ENCODE data around the gene MEGF10. TPM values are rescaled to one million over a fixed set of nuclear protein-coding genes. Genes with fewer than 3 reads are reported as not detected.

The MEGF10 gene
- total RNA-seq, 2 experiments from 2014 or later, result not detected

GRCh38 chr5:127440831-127441230, 150.2 kb downstream of the MEGF10 start:
- no peaks in the 10 kb centered on the region for H3K9me3 Mint-ChIP-seq (ENCODE audit: insufficient read depth)
- peaks cover 8% of the 10 kb centered on the region for H3K27me3 Mint-ChIP-seq (ENCODE audit: low read depth)
- ChIA-PET POLR2A (no interaction called here), CTCF (no interaction called here)
- no peak for DNase-seq
- no peak overlapping the region for H3K27ac Mint-ChIP-seq
- H3K4me1 Mint-ChIP-seq (ENCODE audit: low read depth), result no peaks in the 10 kb centered on the region
- no peak overlapping the region for H3K4me3 Mint-ChIP-seq
- ATAC-seq, result no peak
- no peaks in the 10 kb centered on the region for H3K36me3 Mint-ChIP-seq (ENCODE audit: low read depth)

- DNase-seq, result no peak
- Mint-ChIP-seq H3K27ac (no peak overlapping the region), H3K27me3 (ENCODE audit: low read depth) (peaks cover 5% of the 10 kb centered on the region), H3K4me1 (ENCODE audit: low read depth) (no peaks in the 10 kb centered on the region), H3K9me3 (ENCODE audit: insufficient read depth) (no peaks in the 10 kb centered on the region), H3K36me3 (ENCODE audit: low read depth) (no peaks in the 10 kb centered on the region), H3K4me3 (no peak overlapping the region)
- ChIA-PET CTCF (no interaction called here), POLR2A (no interaction called here)
- no peak for ATAC-seq
These were observed 151.3 kb downstream of the MEGF10 start for GRCh38 chr5:127441799-127442484.

DNA sequence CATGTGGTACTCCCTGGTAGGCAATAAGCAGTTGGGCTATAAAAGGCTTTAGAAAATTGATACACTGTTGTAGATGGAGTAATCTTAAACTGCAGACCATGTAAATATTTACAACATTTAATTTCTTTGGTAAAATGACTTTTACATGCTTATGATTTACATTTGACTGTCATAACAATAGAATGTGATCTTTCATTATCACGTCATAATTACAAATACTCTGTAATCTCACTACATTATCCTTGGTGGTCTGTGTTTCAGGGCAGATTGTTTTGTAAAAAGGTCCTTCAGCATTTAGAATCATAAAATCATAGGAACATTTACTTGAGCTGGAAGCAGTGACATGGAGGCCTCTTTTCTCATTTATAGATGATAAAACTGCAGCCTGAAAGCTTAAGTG, 153.6 kb downstream of the MEGF10 start:
- Mint-ChIP-seq H3K4me1 (ENCODE audit: low read depth) (no peaks in the 10 kb centered on the region), H3K27me3 (ENCODE audit: low read depth) (peaks cover 5% of the 10 kb centered on the region), H3K27ac (no peak overlapping the region), H3K4me3 (no peak overlapping the region), H3K36me3 (ENCODE audit: low read depth) (no peaks in the 10 kb centered on the region), H3K9me3 (ENCODE audit: insufficient read depth) (no peaks in the 10 kb centered on the region)
- ChIA-PET POLR2A (no interaction called here), CTCF (interaction anchor here (1.1 kb wide), 1 partner anchor 35 kb away, joined by 3 read pairs; no protein-coding TSS in a partner anchor)
- DNase-seq, result no peak
- ATAC-seq, result no peak

DNA sequence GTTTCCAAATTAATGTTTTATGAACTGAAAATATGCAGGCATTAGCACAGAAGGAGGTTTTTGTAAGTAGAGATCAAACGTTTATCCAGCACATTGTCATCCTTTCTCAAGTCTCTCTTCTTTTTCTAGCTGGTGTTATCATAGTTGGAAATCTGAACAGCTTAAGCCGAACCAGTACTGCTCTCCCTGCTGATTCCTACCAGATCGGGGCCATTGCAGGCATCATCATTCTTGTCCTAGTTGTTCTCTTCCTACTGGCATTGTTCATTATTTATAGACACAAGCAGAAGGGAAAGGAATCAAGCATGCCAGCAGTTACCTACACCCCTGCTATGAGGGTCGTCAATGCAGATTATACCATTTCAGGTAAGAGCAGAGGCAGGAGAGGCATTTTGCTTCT, 154.7 kb downstream of the MEGF10 start:
- H3K27me3 Mint-ChIP-seq (ENCODE audit: low read depth), result peaks cover 5% of the 10 kb centered on the region
- no peaks in the 10 kb centered on the region for H3K36me3 Mint-ChIP-seq (ENCODE audit: low read depth)
- ChIA-PET CTCF (no interaction called here), POLR2A (no interaction called here)
- DNase-seq, result no peak
- H3K4me1 Mint-ChIP-seq (ENCODE audit: low read depth), result no peaks in the 10 kb centered on the region
- no peak overlapping the region for H3K27ac Mint-ChIP-seq
- no peak for ATAC-seq
- no peaks in the 10 kb centered on the region for H3K9me3 Mint-ChIP-seq (ENCODE audit: insufficient read depth)
- H3K4me3 Mint-ChIP-seq, result no peak overlapping the region

GRCh38 chr5:127446626-127447025, 156.0 kb downstream of the MEGF10 start:
- no peaks in the 10 kb centered on the region for H3K9me3 Mint-ChIP-seq (ENCODE audit: insufficient read depth)
- ChIA-PET POLR2A (no interaction called here), CTCF (no interaction called here)
- DNase-seq, result no peak
- no peaks in the 10 kb centered on the region for H3K36me3 Mint-ChIP-seq (ENCODE audit: low read depth)
- H3K4me3 Mint-ChIP-seq, result no peak overlapping the region
- H3K27ac Mint-ChIP-seq, result no peak overlapping the region
- ATAC-seq, result no peak
- no peaks in the 10 kb centered on the region for H3K4me1 Mint-ChIP-seq (ENCODE audit: low read depth)
- peaks cover 6% of the 10 kb centered on the region for H3K27me3 Mint-ChIP-seq (ENCODE audit: low read depth)

DNA sequence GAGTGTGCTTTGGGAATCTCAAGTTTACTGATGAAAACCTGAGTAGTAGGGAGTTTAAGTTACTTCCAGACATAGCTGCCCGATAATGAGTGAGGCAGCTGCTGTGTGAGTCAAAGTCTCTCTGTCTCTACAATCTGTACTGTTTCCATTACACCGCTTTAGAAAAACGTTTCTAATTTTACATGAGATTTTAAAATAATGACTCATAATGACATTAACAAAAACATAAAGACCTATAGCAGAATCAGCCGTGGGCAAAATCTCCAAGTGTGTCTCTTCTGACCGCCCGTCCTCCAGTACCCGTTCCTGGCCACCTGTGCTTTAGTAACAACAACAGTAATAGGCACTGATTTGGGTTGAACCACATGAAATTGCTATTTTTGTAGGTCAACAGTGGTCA, 157.2 kb downstream of the MEGF10 start:
- H3K27me3 Mint-ChIP-seq (ENCODE audit: low read depth), result peaks cover 10% of the 10 kb centered on the region
- ChIA-PET CTCF (no interaction called here), POLR2A (no interaction called here)
- no peaks in the 10 kb centered on the region for H3K36me3 Mint-ChIP-seq (ENCODE audit: low read depth)
- H3K27ac Mint-ChIP-seq, result no peak overlapping the region
- no peaks in the 10 kb centered on the region for H3K4me1 Mint-ChIP-seq (ENCODE audit: low read depth)
- no peaks in the 10 kb centered on the region for H3K9me3 Mint-ChIP-seq (ENCODE audit: insufficient read depth)
- ATAC-seq (no peak), DNase-seq (no peak)
- H3K4me3 Mint-ChIP-seq, result no peak overlapping the region

DNA sequence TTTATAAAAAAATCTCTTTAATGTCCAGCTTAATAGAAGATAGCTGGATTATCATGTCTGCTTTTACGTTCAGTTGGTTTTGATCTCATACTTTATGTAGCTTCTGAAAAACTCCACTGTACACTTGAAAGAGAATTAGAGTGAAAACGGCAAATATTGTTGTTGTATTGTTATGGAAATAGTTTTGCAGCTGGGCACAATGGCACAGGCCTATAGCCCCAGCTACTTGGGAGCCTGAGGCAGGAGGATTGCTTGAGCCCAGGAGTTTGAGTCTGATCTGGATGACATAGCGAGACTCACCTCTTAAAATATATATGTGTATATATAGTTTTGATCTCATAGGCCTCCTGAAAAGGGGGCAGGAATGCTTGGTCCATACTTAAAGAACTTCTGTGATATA, 159.4 kb downstream of the MEGF10 start:
- no peak overlapping the region for H3K4me3 Mint-ChIP-seq
- H3K9me3 Mint-ChIP-seq (ENCODE audit: insufficient read depth), result no peaks in the 10 kb centered on the region
- ATAC-seq, result no peak
- H3K27ac Mint-ChIP-seq, result no peak overlapping the region
- ChIA-PET POLR2A (no interaction called here), CTCF (interaction anchor here (1.9 kb wide), 1 partner anchor 43 kb away, joined by 7 read pairs; no protein-coding TSS in a partner anchor)
- H3K36me3 Mint-ChIP-seq (ENCODE audit: low read depth), result no peaks in the 10 kb centered on the region
- no peak for DNase-seq
- H3K4me1 Mint-ChIP-seq (ENCODE audit: low read depth), result no peaks in the 10 kb centered on the region
- H3K27me3 Mint-ChIP-seq (ENCODE audit: low read depth), result peaks cover 9% of the 10 kb centered on the region

- POLR2A ChIA-PET, result no interaction called here
- ATAC-seq (no peak), DNase-seq (no peak)
- CTCF ChIA-PET, result no interaction called here
- H3K4me1 Mint-ChIP-seq (ENCODE audit: low read depth), result no peaks in the 10 kb centered on the region
- no peak overlapping the region for H3K4me3 Mint-ChIP-seq
- no peaks in the 10 kb centered on the region for H3K36me3 Mint-ChIP-seq (ENCODE audit: low read depth)
- no peak overlapping the region for H3K27ac Mint-ChIP-seq
- peaks cover 9% of the 10 kb centered on the region for H3K27me3 Mint-ChIP-seq (ENCODE audit: low read depth)
- H3K9me3 Mint-ChIP-seq (ENCODE audit: insufficient read depth), result no peaks in the 10 kb centered on the region
These were observed 160.5 kb downstream of the MEGF10 start for GRCh38 chr5:127451096-127451495.

- CTCF ChIA-PET, result no interaction called here
- no peak for DNase-seq
- no peaks in the 10 kb centered on the region for H3K4me1 Mint-ChIP-seq (ENCODE audit: low read depth)
- no peak overlapping the region for H3K27ac Mint-ChIP-seq
- no peaks in the 10 kb centered on the region for H3K36me3 Mint-ChIP-seq (ENCODE audit: low read depth)
- H3K27me3 Mint-ChIP-seq (ENCODE audit: low read depth), result peaks cover 9% of the 10 kb centered on the region
- no peak for ATAC-seq
- POLR2A ChIA-PET, result no interaction called here
- no peaks in the 10 kb centered on the region for H3K9me3 Mint-ChIP-seq (ENCODE audit: insufficient read depth)
- H3K4me3 Mint-ChIP-seq, result no peak overlapping the region
These were observed 162.0 kb downstream of the MEGF10 start for GRCh38 chr5:127452626-127453025.

DNA sequence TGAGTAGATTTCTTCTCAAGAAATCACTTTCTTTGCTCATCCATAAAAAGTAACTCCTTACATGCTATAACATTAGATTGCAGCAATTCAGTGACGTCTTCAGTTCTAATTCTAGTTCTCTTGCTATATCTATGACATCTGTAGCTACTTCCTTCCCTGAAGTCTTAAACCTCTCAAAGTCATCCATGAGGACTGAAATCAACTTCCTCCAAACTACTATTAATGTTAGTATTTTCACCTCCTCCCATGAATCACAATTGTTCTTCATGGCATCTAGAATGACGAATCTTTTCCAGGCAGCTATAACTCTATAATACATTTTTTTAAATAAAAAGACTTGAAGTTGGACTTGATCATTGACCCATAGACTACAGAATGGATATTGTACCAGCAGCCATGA, 180.6 kb downstream of the MEGF10 start:
- Mint-ChIP-seq H3K9me3 (ENCODE audit: insufficient read depth) (no peaks in the 10 kb centered on the region), H3K36me3 (ENCODE audit: low read depth) (no peaks in the 10 kb centered on the region), H3K4me1 (ENCODE audit: low read depth) (no peaks in the 10 kb centered on the region), H3K4me3 (no peak overlapping the region), H3K27ac (no peak overlapping the region), H3K27me3 (ENCODE audit: low read depth) (peaks cover 12% of the 10 kb centered on the region)
- no peak for ATAC-seq
- no peak for DNase-seq
- ChIA-PET CTCF (no interaction called here), POLR2A (no interaction called here)

DNA sequence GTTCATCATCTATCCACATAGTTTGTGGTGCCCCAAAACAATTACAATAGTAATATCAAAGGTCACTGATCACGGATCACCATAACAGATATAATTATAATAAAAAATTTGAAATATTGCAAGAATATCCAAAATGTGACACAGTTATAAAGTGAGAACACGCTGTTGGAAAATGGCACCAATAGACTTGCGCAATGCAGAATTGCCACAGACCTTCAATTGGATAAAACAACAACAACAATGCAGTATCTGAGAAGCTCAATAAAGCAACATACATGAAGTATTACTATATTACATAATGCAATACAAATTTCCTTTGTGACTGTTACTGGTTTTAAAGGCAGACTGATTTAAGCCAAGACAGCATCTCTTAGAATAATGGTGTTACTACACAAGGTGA, 182.1 kb downstream of the MEGF10 start:
- H3K27me3 Mint-ChIP-seq (ENCODE audit: low read depth), result peaks cover 12% of the 10 kb centered on the region
- ATAC-seq (no peak), DNase-seq (no peak)
- no peaks in the 10 kb centered on the region for H3K36me3 Mint-ChIP-seq (ENCODE audit: low read depth)
- no peak overlapping the region for H3K27ac Mint-ChIP-seq
- no peak overlapping the region for H3K4me3 Mint-ChIP-seq
- H3K4me1 Mint-ChIP-seq (ENCODE audit: low read depth), result no peaks in the 10 kb centered on the region
- ChIA-PET POLR2A (no interaction called here), CTCF (interaction anchor here (1.0 kb wide), 1 partner anchor 19 kb away, joined by 4 read pairs; no protein-coding TSS in a partner anchor)
- no peaks in the 10 kb centered on the region for H3K9me3 Mint-ChIP-seq (ENCODE audit: insufficient read depth)

DNA sequence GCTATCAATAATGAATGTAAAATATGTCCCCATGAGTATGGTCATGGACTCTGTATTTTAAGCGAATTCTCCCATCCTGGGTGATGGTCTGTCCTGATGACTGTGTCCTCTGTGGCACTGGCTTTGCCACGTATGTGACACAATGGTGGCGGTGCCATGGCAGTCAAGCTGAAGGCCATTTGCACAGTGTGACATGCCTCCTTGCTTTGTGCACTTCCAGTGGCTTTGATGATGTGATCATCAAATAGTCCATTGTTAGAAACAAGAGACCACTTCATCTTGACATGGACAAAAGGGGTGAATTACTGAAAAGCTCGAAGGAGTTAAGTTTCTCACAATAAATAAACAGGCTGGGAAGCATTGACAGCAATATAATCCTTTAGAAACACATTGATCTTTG, 195.9 kb downstream of the MEGF10 start:
- no peak overlapping the region for H3K4me3 Mint-ChIP-seq
- H3K27me3 Mint-ChIP-seq (ENCODE audit: low read depth), result peaks cover 24% of the 10 kb centered on the region
- H3K4me1 Mint-ChIP-seq (ENCODE audit: low read depth), result no peaks in the 10 kb centered on the region
- no peaks in the 10 kb centered on the region for H3K9me3 Mint-ChIP-seq (ENCODE audit: insufficient read depth)
- no peak overlapping the region for H3K27ac Mint-ChIP-seq
- POLR2A ChIA-PET, result no interaction called here
- no peak for ATAC-seq
- no peak for DNase-seq
- CTCF ChIA-PET, result no interaction called here
- no peaks in the 10 kb centered on the region for H3K36me3 Mint-ChIP-seq (ENCODE audit: low read depth)
